Stimulated activated CD8-positive, alpha-beta memory T cell treated with anti-CD3 and anti-CD28 coated beads, Interleukin-12 subunit alpha, Interleukin-12 subunit beta, amount 100 ng/mL, for 24 hours (primary cell): ENCODE data around the gene GAB2.

ENCODE experiments used
- DNase-seq: peaks from one replicate; pipeline ENCODE4 v3.0.0-alpha.2; 2020; ENCODE audit errors: extremely low read depth

The GAB2 gene

DNA sequence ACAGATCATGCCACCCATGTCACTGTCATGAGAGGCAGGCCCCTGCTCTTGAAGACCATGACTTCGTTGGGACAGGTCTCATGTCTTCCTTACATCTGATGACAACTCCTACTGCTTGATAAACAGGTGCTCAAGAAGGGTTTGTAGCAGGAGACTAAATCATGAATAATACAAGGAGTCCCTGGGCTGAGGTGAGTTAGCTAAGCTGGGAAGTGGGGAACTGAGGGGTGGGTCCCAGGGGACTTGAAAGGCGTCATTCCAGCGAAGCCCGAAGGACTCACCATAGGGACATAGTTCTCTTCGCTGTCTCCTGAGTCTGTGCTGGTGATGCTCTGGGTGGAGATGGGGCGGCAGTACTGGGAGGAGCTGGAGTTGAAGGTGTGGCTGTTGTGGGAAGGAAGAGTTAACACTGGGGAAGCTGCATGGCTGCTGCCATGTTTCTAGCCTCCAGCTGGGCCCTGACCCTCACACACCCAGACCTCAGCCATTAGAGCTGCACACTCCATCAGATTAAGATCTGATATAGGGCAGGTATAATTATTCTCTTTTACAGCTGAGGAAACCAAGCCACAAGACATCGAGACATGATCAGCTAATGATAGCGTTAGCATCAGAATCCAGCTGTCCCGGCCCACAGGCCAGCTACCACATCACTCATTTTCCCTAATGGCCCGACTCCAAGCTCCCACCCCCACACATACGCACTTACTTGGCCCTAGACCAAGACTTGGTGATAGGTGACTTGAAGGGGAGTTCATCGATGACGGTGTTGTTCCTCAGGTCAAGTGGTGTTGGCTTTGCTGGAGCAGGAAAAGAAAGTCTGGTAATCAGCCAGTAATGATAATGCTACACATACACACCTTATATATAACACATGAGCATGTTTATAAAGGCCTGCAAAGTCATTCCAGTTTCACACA lies 196.0 kb downstream of the GAB2 start:
- no peak for DNase-seq

DNA sequence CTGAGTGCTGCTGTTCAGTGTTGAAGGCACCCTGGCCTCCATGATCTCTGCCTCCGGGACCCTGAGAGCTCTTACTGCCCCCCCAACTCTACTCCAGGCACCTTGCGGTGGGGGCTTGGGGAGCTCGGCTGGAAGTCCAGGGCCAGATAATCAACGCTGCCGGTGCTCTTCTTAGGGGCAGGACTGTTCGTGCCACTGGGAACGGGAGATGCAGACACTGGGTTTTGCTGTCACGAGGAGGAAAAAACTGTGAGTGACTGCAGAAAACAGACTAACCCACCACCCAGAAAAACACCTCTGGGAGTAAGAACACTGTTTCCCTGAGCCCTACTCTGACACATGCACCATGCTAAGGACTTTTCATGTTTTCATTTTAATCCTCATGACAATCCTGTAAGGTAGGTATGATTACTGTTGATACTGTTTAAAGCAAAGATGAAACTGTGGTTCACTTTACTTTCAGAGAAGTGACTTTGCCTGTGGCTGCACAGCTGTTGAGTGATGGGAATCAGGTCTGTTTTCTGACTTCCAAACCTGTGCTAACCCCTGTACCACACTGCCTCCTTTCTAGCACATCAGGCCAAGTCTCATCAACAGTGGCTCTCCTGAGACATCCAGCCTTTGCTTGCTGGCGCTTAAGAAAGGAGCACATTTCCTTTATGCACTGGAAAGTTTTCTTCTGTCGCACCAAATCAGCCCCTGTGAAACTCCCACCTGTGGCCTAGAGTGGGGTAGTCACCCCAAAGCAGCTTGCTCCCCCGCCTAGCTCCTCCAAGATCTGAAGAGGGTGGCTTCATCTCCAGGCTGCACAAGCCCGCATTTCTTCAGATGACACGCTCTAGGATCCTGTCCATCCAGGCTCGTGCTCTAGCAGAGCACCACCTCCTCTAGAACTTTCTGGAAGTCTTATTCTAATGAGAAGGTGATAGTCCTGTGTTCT lies 197.1 kb downstream of the GAB2 start:
- no peak for DNase-seq

DNA sequence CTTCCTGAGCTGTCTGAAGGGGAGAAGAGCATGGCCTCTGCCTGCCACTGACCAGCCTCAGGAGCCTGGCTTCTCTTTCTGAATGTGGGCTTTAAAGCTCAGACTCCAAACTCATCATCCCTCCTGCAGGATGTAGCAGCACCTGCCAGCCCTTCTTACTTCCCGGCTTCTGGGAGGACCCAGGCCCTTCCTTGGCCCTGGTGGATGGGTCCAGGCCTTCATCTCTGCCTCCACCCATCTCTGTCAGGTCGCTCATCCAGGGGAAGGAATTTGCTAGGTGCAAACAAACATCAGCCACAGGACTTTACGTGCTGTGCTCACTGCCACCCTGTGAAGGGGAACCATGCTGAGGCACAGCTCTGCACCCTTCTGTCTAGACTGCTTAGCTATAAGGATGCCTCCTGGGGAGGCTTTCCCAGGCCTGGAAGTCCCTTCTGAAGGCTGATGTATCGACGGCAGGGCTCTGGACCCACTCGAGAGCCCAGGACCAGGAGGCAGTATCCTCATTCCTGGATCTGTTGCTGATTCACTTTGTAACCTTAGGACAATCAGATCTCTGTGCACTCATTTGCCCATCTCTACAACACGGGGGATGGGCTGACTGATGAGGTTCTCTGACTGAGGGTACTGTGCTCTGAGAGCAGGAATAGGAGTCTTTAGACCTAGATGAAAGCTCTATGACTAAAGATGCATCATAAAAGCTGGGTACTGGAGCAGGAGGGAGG lies 198.0 kb downstream of the GAB2 start:
- no peak for DNase-seq

DNA sequence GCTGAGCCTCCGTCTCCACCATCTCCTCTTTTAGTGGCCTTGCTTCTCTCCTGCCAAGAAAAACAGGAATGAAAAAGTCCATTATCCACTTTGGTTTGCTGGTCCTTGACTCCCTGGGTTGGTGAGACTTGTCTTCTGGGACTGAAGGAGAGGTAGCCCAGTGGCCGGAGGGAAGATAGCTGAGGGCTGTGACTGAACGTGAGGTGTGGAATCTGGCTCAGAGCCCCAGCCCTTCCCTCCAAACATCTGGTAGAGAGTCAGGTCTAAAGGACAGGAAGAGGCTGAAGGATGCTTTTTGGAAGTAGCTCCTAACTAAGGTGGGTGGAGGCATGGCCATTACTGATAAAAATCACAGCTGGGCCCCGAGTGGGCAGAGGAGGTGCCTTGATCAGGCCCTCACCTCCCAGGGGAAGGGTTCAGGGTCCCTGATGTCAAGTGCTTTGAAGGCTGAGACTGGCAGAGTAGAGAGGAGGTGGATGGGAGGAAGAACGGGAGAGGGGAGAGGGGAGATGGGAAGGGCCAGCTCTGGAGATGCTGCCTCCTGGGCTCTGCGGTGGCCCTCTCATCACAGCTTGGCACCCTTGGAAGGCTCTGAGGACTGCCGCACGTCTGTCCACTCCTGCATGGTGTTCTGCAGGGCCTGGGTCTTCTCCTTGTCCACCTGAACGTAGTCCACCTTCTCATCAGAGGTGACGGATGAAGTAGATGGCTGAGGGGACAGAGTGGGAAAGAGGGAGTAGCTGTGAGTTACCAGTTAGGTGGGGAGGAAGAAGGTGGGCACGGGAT lies 198.7 kb downstream of the GAB2 start:
- no peak for DNase-seq

DNA sequence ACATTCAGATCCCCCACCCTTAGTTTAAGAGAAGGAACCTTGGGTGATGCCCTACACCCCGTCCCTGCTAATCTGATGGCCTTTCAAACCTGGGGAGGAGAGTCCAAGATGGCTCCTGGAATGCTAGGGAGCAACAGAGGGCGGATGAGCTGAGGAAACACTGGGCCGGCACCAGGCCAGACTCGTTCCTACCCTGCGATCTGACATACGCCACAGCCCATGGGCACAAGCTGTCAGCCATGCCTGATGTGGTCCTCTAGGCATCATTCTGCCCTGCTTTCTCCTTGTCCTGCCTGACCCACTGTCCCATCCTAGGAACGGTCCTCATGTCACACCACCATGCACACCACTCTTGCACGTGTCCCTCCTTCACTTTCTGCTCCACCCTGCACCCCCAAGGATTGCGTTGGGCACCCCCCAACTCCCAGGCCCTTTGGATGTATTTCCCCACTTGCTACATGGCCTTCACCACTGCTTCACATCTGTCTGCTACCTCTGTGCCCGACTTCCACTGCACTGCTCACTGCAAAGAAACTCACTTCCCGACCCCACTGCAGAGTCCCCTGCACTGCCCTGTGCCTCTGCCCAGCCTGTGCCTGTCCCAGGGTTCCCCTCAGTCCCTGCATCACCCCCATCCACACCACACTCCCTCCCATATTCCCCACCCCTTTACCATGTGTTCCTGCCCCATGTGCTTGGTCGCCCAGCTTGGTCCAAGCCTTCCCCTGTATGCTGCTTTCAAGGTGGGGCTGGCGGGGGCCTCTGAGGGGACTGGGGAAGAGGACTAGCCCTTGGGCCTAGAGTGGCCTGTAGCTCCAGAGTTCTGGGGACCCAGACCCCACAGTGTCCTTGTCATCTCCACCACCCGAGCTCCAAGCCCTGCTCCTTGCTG lies 199.7 kb downstream of the GAB2 start:
- no peak for DNase-seq

DNA sequence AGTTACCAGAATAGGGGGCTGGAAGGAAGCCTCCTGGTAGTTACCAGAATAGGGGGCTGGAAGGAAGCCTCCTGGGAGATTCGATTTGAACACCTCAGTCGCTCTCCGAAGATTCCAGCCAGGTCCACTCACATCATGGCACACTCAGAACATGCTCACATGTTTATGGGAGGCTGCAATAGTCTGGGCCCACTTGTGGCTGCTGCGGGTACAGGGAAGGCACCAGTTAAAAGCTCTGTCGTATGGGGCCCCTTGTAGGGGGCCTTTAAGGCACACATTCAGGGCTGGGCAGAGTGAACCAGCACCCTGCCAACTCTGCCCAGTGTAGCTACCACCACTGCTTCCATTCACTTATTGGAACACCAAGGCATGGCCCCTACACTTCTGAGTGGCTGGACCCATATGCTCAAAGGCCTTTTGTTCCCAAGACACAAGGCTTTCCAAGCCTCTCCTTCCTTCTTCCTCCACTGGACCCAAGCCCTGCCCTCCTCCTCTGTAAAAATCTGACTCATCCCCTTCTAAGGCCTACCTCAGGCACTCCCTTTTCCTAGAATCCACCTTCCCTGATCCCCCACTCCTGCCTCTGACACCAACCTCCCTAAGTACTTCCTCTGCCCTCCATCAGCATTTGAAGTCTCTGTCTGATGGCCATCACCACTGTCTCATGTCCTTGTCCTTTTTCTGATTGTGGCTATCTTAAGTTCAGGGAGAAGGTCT lies 200.9 kb downstream of the GAB2 start:
- no peak for DNase-seq

DNA sequence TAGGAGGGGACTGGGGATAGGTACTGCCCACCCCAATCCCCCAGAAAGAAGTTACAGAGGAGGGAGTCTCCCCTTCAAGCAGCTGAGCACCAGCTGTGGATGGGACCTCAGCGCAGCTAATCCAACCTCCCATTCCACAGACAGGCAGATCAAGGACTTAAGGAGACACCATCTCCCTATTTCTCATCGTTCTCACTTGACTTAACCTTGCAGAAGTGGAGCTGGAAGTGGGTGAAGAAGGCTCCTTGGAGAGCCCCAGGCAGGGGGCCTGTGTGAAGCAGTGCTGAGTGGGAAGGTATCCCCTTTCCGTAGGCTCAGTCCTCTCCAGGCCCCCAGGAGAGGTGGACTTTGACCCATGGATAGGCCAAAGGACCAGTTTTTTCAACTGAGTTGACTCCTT lies 201.6 kb downstream of the GAB2 start:
- no peak for DNase-seq

DNA sequence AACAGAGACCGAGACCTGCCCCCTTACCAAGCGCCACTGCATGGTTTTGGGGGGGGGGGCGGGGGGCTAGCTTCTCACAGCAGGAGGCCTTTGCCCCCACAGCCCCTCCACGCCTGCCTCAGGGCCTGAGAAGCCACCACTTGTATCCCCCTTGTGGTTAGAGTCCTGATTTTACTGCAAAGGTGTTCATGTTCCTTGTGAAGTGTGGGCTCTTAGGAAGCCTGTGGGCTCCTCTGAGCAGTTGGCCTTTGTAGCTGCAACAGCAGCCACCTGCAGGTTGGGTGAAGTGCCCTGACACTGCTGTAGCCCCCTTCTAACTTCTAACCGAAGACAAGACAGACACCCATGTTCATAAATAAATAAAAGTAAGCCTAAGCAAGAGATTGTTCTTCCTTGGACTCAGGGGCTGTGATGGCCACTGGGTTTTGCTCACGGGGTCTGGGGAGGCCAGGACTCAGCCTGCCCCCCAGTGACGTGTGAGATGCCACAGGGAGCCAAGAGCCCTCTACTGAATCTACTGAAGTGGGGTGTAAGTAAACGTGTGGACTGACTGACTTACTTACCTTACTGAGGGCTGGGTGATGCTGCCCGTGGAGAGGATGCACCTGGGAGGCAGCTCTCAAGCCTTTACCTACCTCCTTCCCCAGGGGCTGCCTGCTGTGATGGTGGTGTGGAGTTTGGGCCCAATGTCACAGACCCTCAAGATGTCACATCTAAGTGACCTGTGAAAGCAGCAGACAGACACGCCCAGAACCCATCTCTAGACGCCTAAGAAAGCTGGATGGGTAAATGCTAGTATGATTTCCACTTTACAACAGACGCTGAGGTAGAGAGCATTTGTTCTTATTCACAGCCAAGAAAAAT lies 203.1 kb downstream of the GAB2 start:
- no peak for DNase-seq

DNA sequence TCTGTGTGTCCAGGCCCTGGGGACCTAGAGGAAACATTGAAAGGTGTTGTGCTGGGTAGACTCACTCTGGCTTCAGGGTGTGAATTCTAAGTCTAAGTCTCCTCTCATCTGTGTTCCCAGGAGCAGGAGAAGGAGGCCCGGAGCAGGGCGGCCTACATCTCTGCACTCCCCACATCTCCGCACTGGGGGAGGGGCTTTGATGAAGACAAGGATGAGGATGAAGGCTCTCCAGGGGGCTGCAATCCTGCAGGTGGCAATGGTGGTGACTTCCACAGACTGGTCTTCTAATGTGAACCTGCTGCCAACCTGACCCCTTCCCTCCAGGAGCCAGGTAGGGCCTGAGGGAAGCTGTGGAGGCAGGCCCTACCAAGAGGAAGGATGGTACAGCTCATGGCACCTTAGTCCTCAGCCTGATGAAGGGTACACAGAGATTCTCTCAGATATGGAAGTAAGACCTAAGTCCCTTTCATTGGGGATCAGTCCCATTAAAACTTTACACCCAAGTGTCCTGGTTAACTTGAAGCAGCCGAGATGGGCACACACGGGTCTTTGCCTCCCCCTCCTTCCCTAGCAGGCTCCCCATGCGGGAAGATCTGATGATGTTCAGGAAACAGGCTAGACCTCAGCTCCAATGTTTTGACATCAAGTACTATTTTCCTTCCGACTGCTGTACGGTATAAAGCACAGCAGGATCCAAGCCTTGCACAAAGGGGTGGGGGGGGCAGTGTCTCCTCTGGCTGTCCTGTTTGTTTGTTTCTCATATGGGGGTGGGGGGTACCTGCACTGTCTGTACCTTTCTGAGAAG lies 203.9 kb downstream of the GAB2 start:
- no peak for DNase-seq

DNA sequence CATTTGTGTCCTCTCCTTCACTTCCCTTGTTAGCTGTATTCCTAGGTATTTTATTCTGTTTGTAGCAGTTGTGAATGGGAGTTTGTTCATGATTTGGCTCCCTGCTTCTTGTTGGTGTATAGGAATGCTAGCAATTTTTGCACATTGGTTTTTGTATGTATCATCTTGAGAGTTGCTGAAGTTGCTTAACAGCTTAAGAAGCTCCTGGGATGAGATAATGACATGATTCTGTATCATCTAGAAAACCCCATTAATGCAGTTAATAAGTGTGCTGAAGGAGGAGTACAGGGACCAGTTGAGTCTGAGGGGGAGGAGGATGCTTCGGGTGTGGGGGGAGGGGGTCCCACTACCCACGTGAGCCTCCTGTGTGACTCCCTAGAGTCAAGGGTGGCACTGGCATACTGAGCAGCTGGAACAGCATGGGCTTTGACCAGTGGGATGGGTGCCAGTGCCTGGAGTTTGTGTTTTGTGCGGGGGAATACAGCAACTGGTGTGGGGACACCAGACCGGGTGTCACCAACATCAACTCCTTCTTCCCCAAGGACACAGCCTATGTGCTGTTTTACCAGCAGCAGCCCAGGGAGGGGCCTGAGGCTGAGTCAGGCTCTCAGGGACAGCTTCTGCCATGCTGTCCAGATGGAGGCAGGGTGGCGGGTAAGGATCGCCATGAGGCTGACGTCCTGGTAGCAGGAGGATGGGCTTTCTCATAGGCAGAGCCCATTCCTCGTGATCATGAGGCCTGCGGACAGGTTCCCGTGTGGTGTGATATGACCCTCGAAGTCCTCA lies 204.8 kb downstream of the GAB2 start:
- DNase-seq, result no peak

DNA sequence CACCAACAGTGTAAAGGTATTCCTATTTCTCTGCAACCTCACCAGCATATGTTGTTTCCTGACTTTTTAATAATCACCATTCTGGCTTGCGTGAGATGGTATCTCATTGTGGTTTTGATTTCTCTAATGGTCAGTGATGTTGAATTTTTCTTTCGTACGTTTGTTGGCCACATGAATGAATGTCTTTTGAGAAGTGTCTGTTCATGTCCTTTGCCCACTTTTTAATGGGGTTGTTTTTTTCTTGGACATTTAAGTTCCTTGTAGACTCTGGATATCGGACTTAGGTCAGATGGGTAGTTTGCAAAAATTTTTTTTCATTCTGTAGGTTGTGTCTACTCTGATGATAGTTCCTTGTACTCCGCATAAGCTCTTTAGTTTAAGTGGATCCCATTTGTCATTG lies 206.1 kb downstream of the GAB2 start:
- no peak for DNase-seq

DNA sequence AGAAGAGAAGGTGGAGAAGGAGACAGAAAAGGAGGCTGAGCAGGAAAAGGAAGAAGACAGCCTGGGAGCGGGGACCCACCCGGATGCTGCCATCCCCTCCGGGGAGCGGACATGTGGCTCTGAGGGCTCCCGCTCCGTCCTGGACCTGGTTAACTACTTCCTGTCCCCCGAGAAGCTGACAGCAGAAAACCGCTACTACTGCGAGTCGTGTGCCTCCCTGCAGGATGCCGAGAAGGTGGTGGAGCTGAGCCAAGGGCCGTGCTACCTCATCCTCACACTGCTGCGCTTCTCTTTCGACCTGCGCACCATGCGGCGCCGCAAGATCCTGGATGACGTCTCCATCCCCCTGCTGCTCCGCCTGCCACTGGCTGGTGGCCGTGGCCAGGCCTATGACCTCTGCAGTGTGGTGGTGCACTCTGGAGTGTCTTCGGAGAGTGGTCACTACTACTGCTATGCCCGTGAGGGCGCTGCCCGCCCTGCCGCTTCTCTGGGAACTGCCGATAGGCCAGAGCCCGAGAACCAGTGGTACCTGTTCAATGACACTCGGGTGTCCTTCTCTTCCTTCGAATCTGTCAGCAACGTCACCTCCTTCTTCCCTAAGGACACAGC lies 207.5 kb downstream of the GAB2 start:
- DNase-seq, result no peak

DNA sequence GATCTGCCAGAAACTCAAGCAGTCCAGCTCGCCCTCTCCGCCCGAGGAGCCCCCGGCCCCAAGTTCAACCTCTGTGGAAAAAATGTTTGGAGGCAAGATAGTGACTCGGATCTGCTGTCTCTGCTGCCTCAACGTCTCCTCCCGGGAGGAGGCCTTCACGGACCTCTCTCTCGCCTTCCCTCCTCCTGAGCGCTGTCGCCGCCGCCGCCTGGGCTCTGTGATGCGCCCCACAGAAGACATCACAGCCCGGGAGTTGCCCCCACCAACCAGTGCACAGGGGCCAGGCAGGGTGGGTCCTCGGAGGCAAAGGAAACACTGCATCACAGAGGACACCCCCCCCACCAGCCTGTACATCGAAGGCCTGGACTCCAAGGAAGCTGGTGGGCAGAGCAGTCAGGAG lies 208.1 kb downstream of the GAB2 start:
- no peak for DNase-seq

DNA sequence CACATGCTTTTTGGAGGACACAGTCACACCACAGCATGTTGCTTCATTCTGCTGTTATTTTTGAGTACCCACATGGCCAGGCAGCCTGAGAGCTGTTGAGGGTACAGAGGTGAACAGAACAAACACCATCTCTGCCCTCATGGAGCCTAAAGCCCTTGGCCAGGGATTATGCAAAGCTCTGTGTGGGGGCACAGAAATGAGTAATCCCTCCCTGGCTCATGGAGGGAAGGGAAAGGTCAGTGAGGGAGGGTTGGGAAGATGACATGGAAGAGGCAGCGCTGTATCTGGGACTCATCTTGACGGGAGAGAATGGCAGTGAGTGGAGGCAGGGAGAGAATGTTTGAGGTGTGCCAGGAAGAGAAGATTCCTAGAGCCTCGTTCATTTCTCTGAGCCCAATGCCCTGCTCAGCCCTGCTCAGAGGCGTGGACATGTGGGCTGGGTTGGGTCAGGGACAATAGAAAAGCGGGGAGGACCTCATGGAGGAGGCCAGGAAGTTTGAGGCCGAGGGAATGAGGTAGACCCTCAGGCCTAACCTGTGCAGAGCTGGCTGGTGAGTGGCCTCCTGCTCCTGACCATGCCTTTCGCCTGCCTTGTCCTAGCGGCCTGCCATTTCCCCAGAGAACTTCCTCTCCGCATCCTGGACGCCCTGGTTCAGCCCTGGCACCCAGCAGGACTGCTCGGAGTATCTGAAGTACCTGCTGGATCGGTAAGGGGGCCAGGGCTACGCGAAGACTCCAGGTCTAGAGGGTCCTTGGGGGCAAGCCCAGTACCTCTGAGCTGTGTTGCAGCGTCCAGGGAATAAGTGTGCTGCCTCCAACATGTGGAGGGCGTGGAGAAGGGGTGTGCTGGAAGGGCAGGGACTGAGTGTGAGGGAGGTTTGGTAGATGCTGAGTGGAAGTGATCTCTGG lies 209.1 kb downstream of the GAB2 start:
- no peak for DNase-seq

DNA sequence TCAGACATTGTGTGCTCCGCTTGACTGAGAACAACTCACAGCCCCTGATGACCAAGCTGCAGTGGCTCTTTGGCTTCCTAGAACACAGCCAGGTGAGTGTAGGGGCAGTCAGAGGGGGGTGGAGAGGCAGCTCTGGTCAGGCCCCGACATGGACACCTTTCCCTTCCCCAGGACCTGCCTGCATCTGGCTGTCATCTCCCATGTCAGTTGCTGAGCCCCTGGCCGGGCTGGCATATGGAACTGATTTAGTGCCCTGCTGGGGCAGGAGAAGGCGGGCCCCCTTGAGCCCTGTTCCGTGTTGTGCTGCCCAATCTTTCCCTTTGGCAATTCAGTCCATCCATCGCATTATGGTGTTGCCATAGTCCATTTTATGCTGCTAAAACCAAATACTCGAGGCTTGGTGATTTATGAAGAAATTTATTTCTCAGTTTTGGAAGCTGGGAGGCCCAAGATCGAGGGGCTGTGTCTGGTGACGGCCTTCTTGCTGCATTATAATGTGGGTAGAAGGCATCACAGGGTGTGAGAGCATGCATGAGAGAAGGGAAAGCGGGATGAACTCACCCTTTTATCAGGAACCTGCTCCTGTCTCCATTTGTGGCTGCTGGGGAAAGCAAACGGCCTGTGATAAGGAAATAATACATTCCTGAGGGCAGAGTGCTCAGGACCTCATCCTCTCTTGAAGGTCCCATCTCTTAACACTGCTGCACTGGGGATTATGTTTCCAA lies 209.9 kb downstream of the GAB2 start:
- no peak for DNase-seq
